Measurements from ENCODE around the gene PACS1. TPM values are rescaled to one million over a fixed set of nuclear protein-coding genes. Genes with fewer than 3 reads are reported as not detected.

The PACS1 gene
- total RNA-seq, 1 donor from 2014 or later = 24.9 TPM

- no peak for TF ChIP-seq CTCF (conservative IDR thresholded peaks at IDR 0.05; ENCODE audit: low read depth, low read length)
- no peak overlapping the region for H3K4me3 ChIP-seq (ENCODE audit: low read depth, low read length)
- DNase-seq (ENCODE audit: low read depth) = no peak
Observed at GRCh38 chr11:66119348-66120133, 49.5 kb downstream of the PACS1 start.

GRCh38 chr11:66121466-66121865 lies 51.4 kb downstream of the PACS1 start:
- no peak for TF ChIP-seq CTCF (conservative IDR thresholded peaks at IDR 0.05; ENCODE audit: low read depth, low read length)
- DNase-seq (ENCODE audit: low read depth) = no peak
- no peak overlapping the region for H3K4me3 ChIP-seq (ENCODE audit: low read depth, low read length)

- no peak for DNase-seq (ENCODE audit: low read depth)
- TF ChIP-seq CTCF (conservative IDR thresholded peaks at IDR 0.05; ENCODE audit: low read depth, low read length) = no peak
- H3K4me3 ChIP-seq (ENCODE audit: low read depth, low read length) = no peak overlapping the region
Observed at GRCh38 chr11:66123902-66124301, 53.8 kb downstream of the PACS1 start.

- H3K4me3 ChIP-seq (ENCODE audit: low read depth, low read length) = no peak overlapping the region
- DNase-seq (ENCODE audit: low read depth) = no peak
- no peak for TF ChIP-seq CTCF (conservative IDR thresholded peaks at IDR 0.05; ENCODE audit: low read depth, low read length)
Observed at GRCh38 chr11:66124564-66124963, 54.5 kb downstream of the PACS1 start.

GRCh38 chr11:66126064-66126463 lies 56.0 kb downstream of the PACS1 start:
- TF ChIP-seq CTCF (conservative IDR thresholded peaks at IDR 0.05; ENCODE audit: low read depth, low read length) = no peak
- DNase-seq (ENCODE audit: low read depth) = no peak
- no peak overlapping the region for H3K4me3 ChIP-seq (ENCODE audit: low read depth, low read length)

- TF ChIP-seq CTCF (conservative IDR thresholded peaks at IDR 0.05; ENCODE audit: low read depth, low read length) = no peak
- H3K4me3 ChIP-seq (ENCODE audit: low read depth, low read length) = no peak overlapping the region
- DNase-seq (ENCODE audit: low read depth) = no peak
Observed at GRCh38 chr11:66126808-66127555, 56.9 kb downstream of the PACS1 start.

Measured in epithelial cell of proximal tubule (primary cell).